Smooth muscle cell of trachea (primary cell): ENCODE results near the gene DICER1. TPM values are rescaled to one million over a fixed set of nuclear protein-coding genes. Genes with fewer than 3 reads are reported as not detected.

Experiments
- total RNA-seq: library from RNA; depleted of rRNA; stranded (reverse); fragments of >200 nt; gene quantifications from 2 replicates; pipeline ENCODE4 v1.2.1, GENCODE V29; 2014

The DICER1 gene
- 27.8 and 36.6 TPM in 2 replicates for total RNA-seq

GRCh38 chr14:95157327-95158189 is at the start of gene DICER1:
TSS of gene DICER1 (minus strand) at chr14:95157529. CDS start at chr14:95133458, 24,071 bp downstream.

Other genes with a start within 250 kb of the DICER1 start
- gene CLMN, start 162.4 kb upstream of the DICER1 start, total RNA-seq = 0.44 and 1.5 TPM in 2 replicates